Mesendoderm (in vitro differentiated cells): ENCODE results near the gene SCFD2.

ENCODE experiments used
- DNase-seq: peaks from one replicate; pipeline ENCODE4 v3.0.0; 2013
- H2AK5ac ChIP-seq: 2 replicates; pipeline ENCODE4 v1.6.1; 2013; ENCODE audit warnings: low read length, inconsistent platforms
- H2BK120ac ChIP-seq: 2 replicates; pipeline ENCODE4 v1.6.1; 2013; ENCODE audit warnings: low read depth, mild to moderate bottlenecking, low read length, moderate library complexity, mixed read lengths
- H2BK15ac ChIP-seq: replicated peaks from 2 replicates; pipeline ENCODE4 v1.6.1; 2013; ENCODE audit warnings: low read depth, mild to moderate bottlenecking, moderate library complexity
- H2BK5ac ChIP-seq: 2 replicates; pipeline ENCODE4 v1.6.1; 2013; ENCODE audit warnings: low read length, inconsistent platforms
- H3K18ac ChIP-seq: 2 replicates; pipeline ENCODE4 v1.6.1; 2013; ENCODE audit warnings: mild to moderate bottlenecking, low read length, mixed read lengths
- H3K23ac ChIP-seq: one replicate; pipeline ENCODE4 v1.6.1; 2013; ENCODE audit warnings: low read length
- H3K27ac ChIP-seq: 2 replicates; pipeline ENCODE4 v1.5.1; 2013; ENCODE audit warnings: low read depth, mild to moderate bottlenecking, inconsistent platforms, low read length, moderate library complexity
- H3K27me3 ChIP-seq: 2 replicates; pipeline ENCODE4 v1.6.1; 2013; ENCODE audit warnings: low read length, control low read depth, mild to moderate bottlenecking, inconsistent platforms; ENCODE audit not compliant: insufficient read depth, poor library complexity
- H3K36me3 ChIP-seq: 2 replicates; pipeline ENCODE4 v1.6.1; 2013; ENCODE audit warnings: low read length, inconsistent platforms; ENCODE audit not compliant: control insufficient read depth, insufficient read depth
- H3K4ac ChIP-seq: one replicate; pipeline ENCODE4 v1.6.1; 2013; ENCODE audit warnings: low read depth, mild to moderate bottlenecking, low read length, moderate library complexity
- H3K4me1 ChIP-seq: 2 replicates; pipeline ENCODE4 v1.6.1; 2013; ENCODE audit warnings: low read depth, low read length, inconsistent platforms; ENCODE audit not compliant: control insufficient read depth
- H3K4me2 ChIP-seq: 2 replicates; pipeline ENCODE4 v1.6.1; 2013; ENCODE audit warnings: low read length
- H3K4me3 ChIP-seq: 2 replicates; pipeline ENCODE4 v1.5.1; 2013; ENCODE audit warnings: mild to moderate bottlenecking, low read length
- H3K56ac ChIP-seq: one replicate; pipeline ENCODE4 v1.6.1; 2013; ENCODE audit warnings: low read length
- H3K79me1 ChIP-seq: 2 replicates; pipeline ENCODE4 v1.6.1; 2013; ENCODE audit warnings: low read length, inconsistent platforms
- H3K79me2 ChIP-seq: 2 replicates; pipeline ENCODE4 v1.6.1; 2013; ENCODE audit warnings: mild to moderate bottlenecking, low read length; ENCODE audit not compliant: control insufficient read depth, insufficient read depth
- H3K9ac ChIP-seq: 2 replicates; pipeline ENCODE4 v1.6.1; 2013; ENCODE audit warnings: low read length, inconsistent platforms
- H4K5ac ChIP-seq: one replicate; pipeline ENCODE4 v1.6.1; 2013; ENCODE audit warnings: low read length
- H4K8ac ChIP-seq: one replicate; pipeline ENCODE4 v1.6.1; 2013; ENCODE audit warnings: low read depth, mild to moderate bottlenecking, control low read depth, low read length, moderate library complexity
- WGBS: extraction: QIAGEN DNeasy Blood & Tissue Kit; methylation state at CpG from one replicate; pipeline ENCODE4 v1.1.7; 2013; ENCODE audit warnings: low lambda C conversion rate, missing lambda C conversion rate; ENCODE audit not compliant: insufficient coverage; ENCODE audit errors: extremely low coverage; 5-methylcytosine and 5-hydroxymethylcytosine counted together

Gene SCFD2

DNA sequence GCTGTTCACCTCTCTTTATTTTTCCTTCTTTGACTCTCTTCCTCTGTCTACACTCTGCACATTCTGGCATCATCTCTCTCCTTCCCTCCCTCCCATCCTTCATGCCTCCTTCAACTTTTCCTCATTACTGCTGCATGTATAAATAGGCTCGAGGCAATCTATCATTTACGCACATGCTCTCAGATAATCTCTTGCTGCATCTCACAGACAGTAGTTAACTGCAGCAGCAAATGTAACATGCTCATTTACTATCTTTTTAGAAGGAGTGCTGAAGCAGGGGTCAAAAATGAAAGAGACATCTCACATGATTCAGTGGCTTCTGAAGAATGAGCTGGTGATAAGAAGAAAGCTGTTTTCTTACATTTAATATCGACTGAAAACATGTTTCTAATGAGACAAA is 376.0 kb downstream of the SCFD2 start:
- no peak overlapping the region for H3K56ac ChIP-seq
- no peak overlapping the region for H2BK120ac ChIP-seq
- H4K5ac ChIP-seq = no peak overlapping the region
- H3K4me1 ChIP-seq = no peaks in the 10 kb centered on the region
- H3K79me2 ChIP-seq = no peaks in the 10 kb centered on the region
- H3K27ac ChIP-seq = no peak overlapping the region
- no peaks in the 10 kb centered on the region for H3K79me1 ChIP-seq
- no peak overlapping the region for H3K4ac ChIP-seq
- no peak overlapping the region for H3K4me2 ChIP-seq
- H2BK15ac ChIP-seq = no peak overlapping the region
- no peak overlapping the region for H2BK5ac ChIP-seq
- no peaks in the 10 kb centered on the region for H3K27me3 ChIP-seq
- no peak overlapping the region for H3K4me3 ChIP-seq
- no peak overlapping the region for H2AK5ac ChIP-seq
- H4K8ac ChIP-seq = no peak overlapping the region
- no peak for DNase-seq
- H3K18ac ChIP-seq = no peak overlapping the region
- no peak overlapping the region for H3K23ac ChIP-seq
- H3K9ac ChIP-seq = no peak overlapping the region
- H3K36me3 ChIP-seq = no peaks in the 10 kb centered on the region
- WGBS = no CpG with 5 or more reads among the region's 3 CpGs

DNA sequence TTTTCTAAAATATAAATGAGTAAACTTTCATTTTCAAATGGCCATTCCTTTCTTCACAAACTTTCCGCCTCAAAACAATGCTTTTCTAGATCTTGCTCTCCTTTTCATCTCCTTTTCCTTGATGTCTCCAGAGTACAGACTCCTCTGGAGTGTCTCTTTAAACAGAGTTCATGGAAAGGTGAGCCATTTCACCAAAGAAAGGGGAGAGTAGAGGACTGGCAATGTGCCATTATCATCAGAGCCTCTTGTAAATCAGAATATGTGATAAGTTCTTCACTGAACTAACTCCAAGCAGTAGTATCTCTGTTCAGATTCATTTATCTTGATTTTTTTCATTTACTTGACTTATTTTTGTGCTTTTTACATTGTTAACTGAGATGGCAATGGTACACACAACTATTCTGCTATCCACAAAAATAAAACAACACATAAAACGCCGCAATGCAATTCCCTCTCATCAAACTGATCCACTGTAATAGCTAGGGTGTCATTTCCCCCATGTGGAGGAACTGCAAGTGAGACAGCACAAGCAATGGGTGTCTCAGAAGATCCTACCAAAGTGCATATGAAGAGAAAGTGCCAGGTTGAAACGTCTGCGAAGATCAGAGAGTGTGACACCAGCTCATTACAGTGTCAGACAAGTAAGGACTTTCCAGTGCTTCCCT is 378.3 kb downstream of the SCFD2 start:
- H3K4me3 ChIP-seq = no peak overlapping the region
- H3K4ac ChIP-seq = no peak overlapping the region
- H3K79me1 ChIP-seq = no peaks in the 10 kb centered on the region
- H3K18ac ChIP-seq = no peak overlapping the region
- no peak overlapping the region for H2BK120ac ChIP-seq
- H3K36me3 ChIP-seq = no peaks in the 10 kb centered on the region
- no CpG with 5 or more reads among the region's 5 CpGs for WGBS
- H4K5ac ChIP-seq = no peak overlapping the region
- H3K27me3 ChIP-seq = no peaks in the 10 kb centered on the region
- no peak overlapping the region for H2BK15ac ChIP-seq
- H2BK5ac ChIP-seq = no peak overlapping the region
- H3K27ac ChIP-seq = no peak overlapping the region
- no peak overlapping the region for H3K23ac ChIP-seq
- no peak overlapping the region for H3K9ac ChIP-seq
- no peaks in the 10 kb centered on the region for H3K4me1 ChIP-seq
- H3K4me2 ChIP-seq = no peak overlapping the region
- H3K56ac ChIP-seq = no peak overlapping the region
- no peak overlapping the region for H4K8ac ChIP-seq
- no peaks in the 10 kb centered on the region for H3K79me2 ChIP-seq
- no peak for DNase-seq
- H2AK5ac ChIP-seq = no peak overlapping the region

DNA sequence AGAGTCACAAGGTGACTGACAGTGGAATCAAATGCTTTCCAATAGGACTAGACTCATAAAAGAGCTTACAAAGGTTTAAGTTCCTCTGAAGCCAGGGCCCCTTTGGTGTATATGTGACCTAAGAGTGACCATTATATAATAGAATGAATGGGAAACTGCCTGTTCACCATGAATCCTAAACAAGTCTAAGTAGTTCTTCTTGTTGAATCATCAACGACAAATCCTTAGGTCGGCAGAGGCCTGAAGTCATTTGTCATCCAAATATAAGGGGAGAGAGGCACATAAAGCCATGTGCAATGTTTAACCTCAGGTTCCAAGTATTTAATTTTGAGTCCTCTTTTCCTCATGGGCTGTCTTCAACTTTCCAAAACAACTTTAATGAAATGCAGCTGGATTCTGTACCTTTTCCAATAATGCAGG is 381.4 kb downstream of the SCFD2 start:
- Histone ChIP-seq H3K9ac (no peak overlapping the region), H3K36me3 (no peaks in the 10 kb centered on the region), H3K27me3 (no peaks in the 10 kb centered on the region), H3K4ac (no peak overlapping the region), H3K56ac (no peak overlapping the region), H3K27ac (no peak overlapping the region), H3K79me2 (no peaks in the 10 kb centered on the region), H3K4me2 (no peak overlapping the region), H2BK5ac (no peak overlapping the region), H2AK5ac (no peak overlapping the region), H2BK120ac (no peak overlapping the region), H3K79me1 (no peaks in the 10 kb centered on the region), H4K5ac (no peak overlapping the region), H3K4me1 (no peaks in the 10 kb centered on the region), H3K23ac (no peak overlapping the region), H4K8ac (no peak overlapping the region), H2BK15ac (no peak overlapping the region), H3K18ac (no peak overlapping the region), H3K4me3 (no peak overlapping the region)
- no peak for DNase-seq
- no CpG with 5 or more reads among the region's 2 CpGs for WGBS

DNA sequence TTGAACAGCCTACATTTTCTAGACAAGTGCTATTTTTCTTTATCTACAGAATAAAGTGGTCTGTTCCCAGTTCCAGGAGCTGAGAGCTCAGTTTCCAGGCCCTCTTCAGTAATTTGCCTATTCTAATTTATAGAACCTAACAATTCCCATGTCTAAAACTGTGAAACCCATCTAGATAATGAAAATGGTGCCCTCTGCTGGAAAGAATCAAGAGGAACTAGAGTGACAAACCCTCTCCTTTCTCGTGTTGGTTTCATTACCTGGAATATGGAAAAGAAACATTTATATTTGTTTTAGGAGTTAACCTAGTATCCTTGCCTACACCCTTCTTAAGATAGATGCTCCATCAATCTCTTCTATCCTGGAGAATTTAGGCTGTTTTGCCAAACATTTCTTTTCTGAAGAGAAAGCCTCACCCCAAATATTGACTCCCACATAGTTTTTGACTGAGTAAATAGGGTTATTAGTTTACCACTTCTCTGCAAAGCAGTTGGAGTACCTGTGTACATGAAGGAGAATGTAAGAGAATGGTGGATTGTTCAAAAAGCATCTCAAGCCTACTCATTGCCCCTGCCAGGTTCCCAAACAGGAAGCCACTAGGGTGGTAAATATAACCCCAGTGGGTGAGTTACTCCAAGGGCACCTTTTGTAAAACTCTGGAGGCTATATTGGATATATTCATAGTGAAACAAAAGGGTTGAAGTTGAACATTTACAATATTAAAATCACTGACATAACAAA is 382.1 kb downstream of the SCFD2 start:
- Histone ChIP-seq H4K5ac (no peak overlapping the region), H3K18ac (no peak overlapping the region), H3K36me3 (no peaks in the 10 kb centered on the region), H2AK5ac (no peak overlapping the region), H3K23ac (no peak overlapping the region), H3K4me3 (no peak overlapping the region), H3K9ac (no peak overlapping the region), H2BK5ac (no peak overlapping the region), H3K56ac (no peak overlapping the region), H2BK120ac (no peak overlapping the region), H3K79me2 (no peaks in the 10 kb centered on the region), H3K4me2 (no peak overlapping the region), H3K4ac (no peak overlapping the region), H3K4me1 (no peaks in the 10 kb centered on the region), H2BK15ac (no peak overlapping the region), H3K79me1 (no peaks in the 10 kb centered on the region), H4K8ac (no peak overlapping the region), H3K27ac (no peak overlapping the region), H3K27me3 (no peaks in the 10 kb centered on the region)
- WGBS = no CpG with 5 or more reads among the region's 1 CpG
- peak; percentile 69 for DNase-seq

DNA sequence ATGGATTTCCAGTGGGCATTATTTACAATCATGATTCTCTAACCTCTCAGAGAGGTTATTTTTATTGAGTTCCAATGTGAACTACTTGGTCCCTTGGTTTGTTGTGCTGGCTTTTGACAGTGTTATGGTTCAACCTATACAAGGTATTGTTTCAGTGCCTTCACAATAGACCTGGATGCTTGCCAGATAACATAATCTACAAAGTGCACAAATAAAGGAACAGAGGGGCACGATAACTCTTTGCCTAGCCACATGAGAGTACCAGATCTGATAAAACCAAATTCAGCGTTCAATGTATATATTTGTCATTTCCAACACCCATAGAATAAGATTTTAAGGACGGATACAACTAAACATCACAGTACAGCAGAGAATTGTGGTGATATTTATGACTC is 382.9 kb downstream of the SCFD2 start:
- no peak overlapping the region for H2AK5ac ChIP-seq
- no CpG with 5 or more reads among the region's 3 CpGs for WGBS
- H3K79me1 ChIP-seq = no peaks in the 10 kb centered on the region
- no peak overlapping the region for H2BK5ac ChIP-seq
- H3K4me2 ChIP-seq = no peak overlapping the region
- H3K4me3 ChIP-seq = no peak overlapping the region
- no peak overlapping the region for H3K4ac ChIP-seq
- H3K56ac ChIP-seq = no peak overlapping the region
- H3K18ac ChIP-seq = no peak overlapping the region
- no peak overlapping the region for H4K5ac ChIP-seq
- no peaks in the 10 kb centered on the region for H3K4me1 ChIP-seq
- no peak overlapping the region for H4K8ac ChIP-seq
- H3K9ac ChIP-seq = no peak overlapping the region
- no peak for DNase-seq
- H3K27me3 ChIP-seq = no peaks in the 10 kb centered on the region
- no peak overlapping the region for H3K23ac ChIP-seq
- no peak overlapping the region for H2BK120ac ChIP-seq
- H3K79me2 ChIP-seq = no peaks in the 10 kb centered on the region
- H3K27ac ChIP-seq = no peak overlapping the region
- H3K36me3 ChIP-seq = no peaks in the 10 kb centered on the region
- H2BK15ac ChIP-seq = no peak overlapping the region
